Measurements from ENCODE around the gene RASAL1. TPM values are rescaled to one million over a fixed set of nuclear protein-coding genes. Genes with fewer than 3 reads are reported as not detected.
A peak's percentile ranks its signal among the peaks of the same experiment; 100 is the strongest.

The RASAL1 gene
- total RNA-seq, 1 donor from 2014 or later, result 0.41 TPM

GRCh38 chr12:113104953-113105510 is 30.5 kb downstream of the RASAL1 start:
- intact Hi-C loops (cut with DNase I), result no loop called here
- Histone ChIP-seq H3K27me3 (ENCODE audit: low read depth) (peaks cover 27% of the 10 kb centered on the region), H3K4me3 (no peak overlapping the region), H3K36me3 (no peaks in the 10 kb centered on the region), H3K9me3 (no peaks in the 10 kb centered on the region), H3K4me1 (no peaks in the 10 kb centered on the region), H3K27ac (no peak overlapping the region)
- TF ChIP-seq CTCF (IDR thresholded peaks at IDR 0.05), result no peak
- DNase-seq (peak; percentile 6), ATAC-seq (no peak)

- no peak for TF ChIP-seq CTCF (IDR thresholded peaks at IDR 0.05)
- Histone ChIP-seq H3K27me3 (ENCODE audit: low read depth) (peaks cover 27% of the 10 kb centered on the region), H3K4me3 (peak overlapping the region; percentile 32), H3K9me3 (no peaks in the 10 kb centered on the region), H3K4me1 (no peaks in the 10 kb centered on the region), H3K27ac (no peak overlapping the region), H3K36me3 (no peaks in the 10 kb centered on the region)
- intact Hi-C loops (cut with DNase I), result no loop called here
- DNase-seq, result peak; percentile 64
- ATAC-seq, result peak; percentile 80
Measured at GRCh38 chr12:113103756-113104450, 31.7 kb downstream of the RASAL1 start.

GRCh38 chr12:113102811-113103210 is 32.8 kb downstream of the RASAL1 start:
- no peak overlapping the region for H3K27ac ChIP-seq
- H3K36me3 ChIP-seq, result no peaks in the 10 kb centered on the region
- no peak for ATAC-seq
- no peaks in the 10 kb centered on the region for H3K9me3 ChIP-seq
- DNase-seq, result no peak
- H3K4me1 ChIP-seq, result peaks cover 10% of the 10 kb centered on the region
- H3K27me3 ChIP-seq (ENCODE audit: low read depth), result peaks cover 31% of the 10 kb centered on the region
- H3K4me3 ChIP-seq, result no peak overlapping the region
- TF ChIP-seq CTCF (IDR thresholded peaks at IDR 0.05), result no peak
- intact Hi-C loops (cut with DNase I), result no loop called here

- Histone ChIP-seq H3K9me3 (no peaks in the 10 kb centered on the region), H3K4me1 (peaks cover 10% of the 10 kb centered on the region), H3K27me3 (ENCODE audit: low read depth) (peaks cover 33% of the 10 kb centered on the region), H3K4me3 (no peak overlapping the region), H3K27ac (no peak overlapping the region), H3K36me3 (no peaks in the 10 kb centered on the region)
- no peak for TF ChIP-seq CTCF (IDR thresholded peaks at IDR 0.05)
- intact Hi-C loops (cut with DNase I), result no loop called here
- ATAC-seq (no peak), DNase-seq (no peak)
Measured at GRCh38 chr12:113101751-113102150, 33.8 kb downstream of the RASAL1 start.

- no peak overlapping the region for H3K27ac ChIP-seq
- TF ChIP-seq CTCF (IDR thresholded peaks at IDR 0.05), result no peak
- no peaks in the 10 kb centered on the region for H3K9me3 ChIP-seq
- ATAC-seq, result no peak
- H3K27me3 ChIP-seq (ENCODE audit: low read depth), result peaks cover 23% of the 10 kb centered on the region
- H3K36me3 ChIP-seq, result no peaks in the 10 kb centered on the region
- intact Hi-C loops (cut with DNase I), result no loop called here
- peaks cover 10% of the 10 kb centered on the region for H3K4me1 ChIP-seq
- H3K4me3 ChIP-seq, result no peak overlapping the region
- DNase-seq, result no peak
Measured at GRCh38 chr12:113099764-113100163, 35.8 kb downstream of the RASAL1 start.
